Trophoblast cell (in vitro differentiated cells and primary cell): ENCODE data around the gene LCN9.

ENCODE experiments used
- DNase-seq, 2 donors: peaks; one replicate each; pipeline ENCODE4 v3.0.0-alpha.2; 2016
- H2AFZ ChIP-seq: 2 replicates; pipeline ENCODE4 v1.6.1; 2013; ENCODE audit warnings: low read length, moderate library complexity, mild to moderate bottlenecking; ENCODE audit not compliant: insufficient read depth, poor library complexity
- H2AK5ac ChIP-seq: 2 replicates; pipeline ENCODE4 v1.6.1; 2013; ENCODE audit warnings: mild to moderate bottlenecking, low read length
- H2BK120ac ChIP-seq: 2 replicates; pipeline ENCODE4 v1.6.1; 2013; ENCODE audit warnings: low read length, mild to moderate bottlenecking, moderate library complexity; ENCODE audit not compliant: insufficient read depth, poor library complexity
- H2BK12ac ChIP-seq: 2 replicates; pipeline ENCODE4 v1.6.1; 2013; ENCODE audit warnings: mild to moderate bottlenecking, low read length, moderate library complexity
- H2BK5ac ChIP-seq: 2 replicates; pipeline ENCODE4 v1.6.1; 2013; ENCODE audit warnings: low read length, low read depth, moderate library complexity, mild to moderate bottlenecking; ENCODE audit not compliant: poor library complexity
- H3K14ac ChIP-seq: 2 replicates; pipeline ENCODE4 v1.6.1; 2013; ENCODE audit warnings: mild to moderate bottlenecking, low read length
- H3K18ac ChIP-seq: 2 replicates; pipeline ENCODE4 v1.6.1; 2013; ENCODE audit warnings: mild to moderate bottlenecking, low read length
- H3K23ac ChIP-seq: 2 replicates; pipeline ENCODE4 v1.6.1; 2013; ENCODE audit warnings: low read length
- H3K27ac ChIP-seq: 2 replicates; pipeline ENCODE4 v1.5.1; 2013; ENCODE audit warnings: low read depth, mild to moderate bottlenecking, inconsistent platforms, low read length, moderate library complexity
- H3K27me3 ChIP-seq: 2 replicates; pipeline ENCODE4 v1.6.1; 2013; ENCODE audit warnings: inconsistent platforms, mild to moderate bottlenecking, low read length, moderate library complexity; ENCODE audit not compliant: insufficient read depth
- H3K36me3 ChIP-seq, 2 experiments: 1 replicate in 1 of 2; 2 replicates in 1 of 2; pipeline ENCODE4 v1.6.1; 2013; ENCODE audit warnings: low read length in 2 of 2, mild to moderate bottlenecking in 2 of 2, moderate library complexity in 1 of 2; ENCODE audit not compliant: insufficient read depth in 2 of 2, control insufficient read depth in 1 of 2
- H3K4ac ChIP-seq: 2 replicates; pipeline ENCODE4 v1.6.1; 2013; ENCODE audit warnings: low read depth, mild to moderate bottlenecking, low read length, moderate library complexity
- H3K4me1 ChIP-seq, 2 experiments: 1 replicate in 1 of 2; 2 replicates in 1 of 2; pipeline ENCODE4 v1.6.1; 2013; ENCODE audit warnings: low read length in 2 of 2, mild to moderate bottlenecking in 2 of 2, moderate library complexity in 1 of 2; ENCODE audit not compliant: insufficient read depth in 2 of 2, control insufficient read depth in 1 of 2
- H3K4me2 ChIP-seq: 2 replicates; pipeline ENCODE4 v1.6.1; 2013; ENCODE audit warnings: inconsistent platforms, mild to moderate bottlenecking, low read length, moderate library complexity
- H3K4me3 ChIP-seq: 2 replicates; pipeline ENCODE4 v1.5.1; 2013; ENCODE audit warnings: mild to moderate bottlenecking, low read depth, low read length, inconsistent platforms
- H3K79me1 ChIP-seq: one replicate; pipeline ENCODE4 v1.6.1; 2013; ENCODE audit warnings: low read length
- H3K79me2 ChIP-seq: 2 replicates; pipeline ENCODE4 v1.6.1; 2013; ENCODE audit warnings: low read length, mild to moderate bottlenecking; ENCODE audit not compliant: control insufficient read depth, insufficient read depth, poor library complexity
- H3K9ac ChIP-seq: 2 replicates; pipeline ENCODE4 v1.6.1; 2013; ENCODE audit warnings: mild to moderate bottlenecking, low read length
- H3K9me3 ChIP-seq: 2 replicates; pipeline ENCODE4 v1.6.1; 2013; ENCODE audit warnings: low read depth, mild to moderate bottlenecking, control low read depth, inconsistent platforms, low read length; ENCODE audit not compliant: insufficient read depth
- H4K12ac ChIP-seq: 2 replicates; pipeline ENCODE4 v1.6.1; 2013; ENCODE audit warnings: low read depth, mild to moderate bottlenecking, low read length, moderate library complexity
- H4K8ac ChIP-seq: 2 replicates; pipeline ENCODE4 v1.6.1; 2013; ENCODE audit warnings: low read depth, mild to moderate bottlenecking, low read length, moderate library complexity
- H4K91ac ChIP-seq: one replicate; pipeline ENCODE4 v1.6.1; 2013; ENCODE audit warnings: low read depth, mild to moderate bottlenecking, low read length, moderate library complexity
- WGBS: extraction: QIAGEN DNeasy Blood & Tissue Kit; methylation state at CpG from one replicate; pipeline ENCODE4 v1.1.7; 2013; ENCODE audit warnings: missing lambda C conversion rate; ENCODE audit not compliant: insufficient read length, insufficient coverage; ENCODE audit errors: extremely low coverage; 5-methylcytosine and 5-hydroxymethylcytosine counted together

LCN9 gene

DNA sequence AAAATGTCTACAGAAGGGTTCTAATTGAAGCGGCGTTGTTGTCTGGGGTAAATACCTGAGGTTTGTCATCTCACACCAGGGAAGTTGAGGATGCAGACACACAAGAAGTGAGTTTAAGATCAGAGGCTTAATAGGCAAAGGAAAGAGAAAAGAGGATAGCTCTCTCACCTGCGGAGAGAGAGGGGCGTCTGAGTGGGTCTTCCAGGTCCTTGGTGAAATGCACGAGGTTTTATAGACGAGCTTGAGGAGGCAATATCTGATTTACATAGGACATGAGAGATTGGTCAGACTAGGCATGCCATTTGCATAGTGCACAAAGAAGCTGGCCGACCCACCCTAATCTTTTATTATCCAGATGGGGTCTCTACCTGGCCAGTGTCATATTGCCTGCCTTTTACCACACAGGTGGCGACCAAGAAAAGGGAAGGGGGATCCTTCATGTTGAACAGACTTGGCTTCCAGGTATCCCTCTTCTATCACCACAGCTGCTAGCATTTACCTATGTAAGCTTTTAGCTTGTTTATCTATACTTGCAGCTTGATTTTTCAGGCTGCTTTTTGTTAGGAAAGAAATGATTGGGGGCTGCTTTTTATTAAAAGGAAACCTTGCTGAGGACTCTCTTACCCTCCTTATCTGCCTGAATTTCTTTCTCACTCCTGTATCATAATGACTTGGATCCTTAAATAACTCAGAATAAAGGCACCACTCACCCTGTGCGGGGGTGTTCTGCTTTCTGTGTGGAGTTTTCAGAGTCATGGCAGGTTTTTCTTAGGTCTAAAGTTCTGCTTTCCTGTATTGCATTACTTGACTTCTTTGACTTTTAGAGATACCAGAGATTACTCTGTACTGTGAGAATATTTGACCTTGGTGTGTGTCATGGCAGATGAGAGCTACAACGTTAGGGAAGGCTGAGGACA, 14.4 kb upstream of the LCN9 start:
- H2BK120ac ChIP-seq = no peak overlapping the region
- no peak for DNase-seq
- no peak overlapping the region for H3K4me2 ChIP-seq
- no peak overlapping the region for H2AFZ ChIP-seq
- no peak overlapping the region for H3K9ac ChIP-seq
- no peak overlapping the region for H3K23ac ChIP-seq
- H3K4me3 ChIP-seq = no peak overlapping the region
- no peak overlapping the region for H4K91ac ChIP-seq
- H2AK5ac ChIP-seq = no peak overlapping the region
- WGBS = no CpG with 5 or more reads among the region's 10 CpGs
- no peaks in the 10 kb centered on the region for H3K27me3 ChIP-seq
- H3K14ac ChIP-seq = no peak overlapping the region
- no peaks in the 10 kb centered on the region for H3K79me1 ChIP-seq
- no peak overlapping the region for H2BK12ac ChIP-seq
- peaks cover 0 to 4% of the 10 kb centered on the region in 2 experiments for H3K36me3 ChIP-seq
- no peaks in the 10 kb centered on the region for H3K79me2 ChIP-seq
- no peak overlapping the region for H3K27ac ChIP-seq
- H3K9me3 ChIP-seq = peaks cover 19% of the 10 kb centered on the region
- no peak overlapping the region for H4K12ac ChIP-seq
- H3K4ac ChIP-seq = no peak overlapping the region
- H4K8ac ChIP-seq = no peak overlapping the region
- no peaks in the 10 kb centered on the region for H3K4me1 ChIP-seq
- no peak overlapping the region for H2BK5ac ChIP-seq
- no peak overlapping the region for H3K18ac ChIP-seq

DNA sequence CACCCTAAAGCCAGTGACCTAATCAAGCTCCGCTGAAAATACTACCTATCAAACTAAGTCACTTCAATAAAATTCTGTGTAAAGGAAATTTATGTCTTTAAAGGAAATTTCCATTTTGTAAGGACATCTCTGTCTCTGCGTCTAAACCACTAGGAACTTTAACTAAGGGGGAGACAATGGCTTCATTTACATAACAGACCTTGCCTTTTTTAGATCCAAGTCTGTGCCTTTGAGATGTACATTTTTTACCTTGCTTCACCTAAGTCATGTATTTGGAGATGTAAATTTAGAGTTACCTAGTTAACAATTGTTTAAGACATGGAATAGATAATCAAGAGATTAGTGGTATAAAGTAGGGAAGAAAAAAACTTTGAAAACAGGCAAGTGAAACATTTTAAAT, 13.6 kb upstream of the LCN9 start:
- no peak overlapping the region for H4K8ac ChIP-seq

DNA sequence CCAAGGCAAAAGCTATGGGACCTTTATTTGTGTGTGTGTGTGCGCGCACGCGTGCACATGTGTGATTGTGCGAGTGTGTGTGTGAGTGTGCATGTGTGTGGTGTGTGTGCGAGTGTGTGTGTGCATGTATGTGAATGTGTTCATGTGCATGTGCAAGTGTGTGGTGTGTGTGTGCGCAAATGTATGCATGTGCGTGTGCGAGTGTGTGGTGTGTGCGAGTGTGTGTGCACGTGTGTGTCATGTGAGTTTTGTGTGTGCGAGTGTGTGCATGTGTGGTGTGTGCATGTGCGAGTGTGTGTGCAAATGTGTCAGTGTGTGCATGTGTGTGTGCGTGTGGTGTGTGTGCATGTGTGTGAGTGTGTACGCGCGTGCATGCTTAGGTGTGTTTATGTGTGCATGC, 12.7 kb upstream of the LCN9 start:
- Histone ChIP-seq H3K4me3 (peak overlapping the region; percentile 65), H3K14ac (no peak overlapping the region), H4K12ac (no peak overlapping the region), H3K79me1 (no peaks in the 10 kb centered on the region), H2AK5ac (no peak overlapping the region), H2BK5ac (no peak overlapping the region), H3K9me3 (peaks cover 18% of the 10 kb centered on the region), H3K18ac (no peak overlapping the region), H3K9ac (peak overlapping the region; percentile 19), H3K4me1 (no peaks in the 10 kb centered on the region), H3K27me3 (no peaks in the 10 kb centered on the region), H3K36me3 (peaks cover 2 to 4% of the 10 kb centered on the region in 2 experiments), H3K79me2 (no peaks in the 10 kb centered on the region), H3K4ac (no peak overlapping the region), H3K23ac (peak overlapping the region; percentile 91), H4K91ac (no peak overlapping the region), H4K8ac (no peak overlapping the region), H2BK120ac (no peak overlapping the region), H2BK12ac (no peak overlapping the region), H3K4me2 (no peak overlapping the region), H3K27ac (no peak overlapping the region), H2AFZ (no peak overlapping the region)
- no peak for DNase-seq
- WGBS = 100% methylated on average over 4 of the region's 17 CpGs

More for the DNA sequence above, 13.6 kb upstream of the LCN9 start:
- no peak overlapping the region for H2BK12ac ChIP-seq
- DNase-seq = no peak
- H3K36me3 ChIP-seq = peaks cover 0 to 4% of the 10 kb centered on the region in 2 experiments
- no peak overlapping the region for H3K4ac ChIP-seq
- no peak overlapping the region for H2AK5ac ChIP-seq
- H3K9ac ChIP-seq = no peak overlapping the region
- H2BK5ac ChIP-seq = no peak overlapping the region
- H3K27ac ChIP-seq = no peak overlapping the region
- no peak overlapping the region for H3K4me2 ChIP-seq
- no peaks in the 10 kb centered on the region for H3K79me2 ChIP-seq
- H3K4me3 ChIP-seq = no peak overlapping the region
- H3K79me1 ChIP-seq = no peaks in the 10 kb centered on the region
- H2BK120ac ChIP-seq = no peak overlapping the region
- peaks cover 17% of the 10 kb centered on the region for H3K9me3 ChIP-seq
- H3K27me3 ChIP-seq = no peaks in the 10 kb centered on the region
- WGBS = no CpG with 5 or more reads among the region's 2 CpGs
- H4K12ac ChIP-seq = no peak overlapping the region
- no peak overlapping the region for H4K91ac ChIP-seq
- no peaks in the 10 kb centered on the region for H3K4me1 ChIP-seq
- no peak overlapping the region for H3K14ac ChIP-seq
- H3K23ac ChIP-seq = no peak overlapping the region
- no peak overlapping the region for H3K18ac ChIP-seq
- H2AFZ ChIP-seq = no peak overlapping the region

DNA sequence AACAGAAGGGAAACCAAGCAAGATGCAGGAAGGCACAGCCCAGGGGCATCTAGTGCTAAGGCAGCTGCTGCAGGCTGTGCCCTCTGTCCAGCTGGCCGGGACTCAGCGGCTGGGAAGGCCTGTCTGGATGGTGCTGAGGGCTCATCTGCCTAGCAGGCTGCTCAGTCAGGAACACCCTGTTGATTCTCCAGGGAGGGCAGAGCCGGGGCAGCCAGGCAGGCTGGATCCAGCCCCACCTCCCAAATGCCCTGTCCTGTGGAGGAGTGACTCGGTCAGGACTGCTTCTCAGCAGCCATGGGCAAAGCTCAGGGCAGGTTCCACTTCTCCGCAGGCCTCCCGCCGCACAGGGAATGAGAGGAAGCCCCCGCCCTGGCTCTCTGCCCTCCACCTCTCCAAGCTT, 7.8 kb upstream of the LCN9 start:
- H3K23ac ChIP-seq = no peak overlapping the region
- H3K4me1 ChIP-seq = no peaks in the 10 kb centered on the region
- no peak overlapping the region for H3K14ac ChIP-seq
- H3K79me2 ChIP-seq = no peaks in the 10 kb centered on the region
- DNase-seq = no peak
- H3K4me3 ChIP-seq = no peak overlapping the region
- H3K79me1 ChIP-seq = no peaks in the 10 kb centered on the region
- no peak overlapping the region for H2BK12ac ChIP-seq
- H4K12ac ChIP-seq = no peak overlapping the region
- H3K36me3 ChIP-seq = peaks cover 2 to 3% of the 10 kb centered on the region in 2 experiments
- H3K9me3 ChIP-seq = peaks cover 28% of the 10 kb centered on the region
- H3K18ac ChIP-seq = no peak overlapping the region
- no peak overlapping the region for H2AFZ ChIP-seq
- no CpG with 5 or more reads among the region's 8 CpGs for WGBS
- H4K91ac ChIP-seq = no peak overlapping the region
- no peak overlapping the region for H3K4ac ChIP-seq
- no peaks in the 10 kb centered on the region for H3K27me3 ChIP-seq
- H3K9ac ChIP-seq = no peak overlapping the region
- no peak overlapping the region for H3K4me2 ChIP-seq
- no peak overlapping the region for H2AK5ac ChIP-seq
- no peak overlapping the region for H2BK120ac ChIP-seq
- no peak overlapping the region for H2BK5ac ChIP-seq
- H3K27ac ChIP-seq = no peak overlapping the region
- H4K8ac ChIP-seq = no peak overlapping the region
